Right lobe of liver (tissue), 6 donors: ENCODE results near the gene DTNA. TPM values are rescaled to one million over a fixed set of nuclear protein-coding genes. Genes with fewer than 3 reads are reported as not detected.
A peak's percentile ranks its signal among the peaks of the same experiment; 100 is the strongest.

Experiments
- ATAC-seq, 4 donors: fragments of 200-7000 bp; cut with Tn5 transposase; one replicate each; pipeline ENCODE4 v1.9.1; 2020; ENCODE audit warnings: mild to moderate bottlenecking in 4 of 4, moderate library complexity in 4 of 4
- DNase-seq, 3 donors: peaks; one replicate each; pipeline ENCODE4 v3.0.0-alpha.2; 2020
- H3K27ac ChIP-seq, 3 donors: fragments of 200-600 bp; one replicate each; pipeline ENCODE4 v1.8.0; 2022
- H3K27me3 ChIP-seq, 2 donors: fragments of 200-600 bp; one replicate each; pipeline ENCODE4 v1.8.0; 2022
- H3K36me3 ChIP-seq, 4 donors: fragments of 200-600 bp; sonication (generic) in 1 of 4; one replicate each; pipeline versions ENCODE4 v1.5.1 to v1.8.0; 2017 to 2022; ENCODE audit warnings: control low read depth in 1 of 4
- H3K4me1 ChIP-seq, 4 donors: fragments of 200-600 bp; sonication (generic) in 1 of 4; one replicate each; pipeline versions ENCODE4 v1.5.1 to v1.8.0; 2017 to 2022; ENCODE audit warnings: control low read depth in 1 of 4
- H3K4me3 ChIP-seq, 3 donors: fragments of 200-600 bp; one replicate each; pipeline ENCODE4 v1.8.0; 2022
- H3K9me3 ChIP-seq, 4 donors: fragments of 200-600 bp; sonication (generic) in 1 of 4; one replicate each; pipeline versions ENCODE4 v1.5.1 to v1.8.0; 2017 to 2022; ENCODE audit warnings: control low read depth in 1 of 4
- POLR2A ChIP-seq: fragments of 450-650 bp; IDR thresholded peaks from one replicate; pipeline ENCODE4 v1.6.1; 2017; ENCODE audit warnings: antibody characterized with exemption, mild to moderate bottlenecking
- WGBS: methylation state at CpG from one replicate; pipeline ENCODE4 v1.1.6; 2018; ENCODE audit warnings: low coverage, low lambda C conversion rate; ENCODE audit not compliant: insufficient coverage; ENCODE audit errors: missing lambda C conversion rate; 5-methylcytosine and 5-hydroxymethylcytosine counted together
- intact Hi-C, 2 donors: fragments of 100-400 bp; cut with DNase I; formaldehyde crosslinking; loops; one replicate each; pipeline versions ENCODE4 v1.11.2 to v1.14.1; 2022
- total RNA-seq, 6 experiments: library from RNA; depleted of rRNA in 2 of 6; stranded (reverse); fragments of >200 nt in 2 of 6; fragmentation: NEBNext Ultra II Directional in 3 of 6; extraction: Animal tissue kit (Norgen Biotek cat#: 25700) in 3 of 6; gene quantifications; one replicate each; pipeline versions ENCODE4 v1.1.0 to v1.2.4, GENCODE V29; 2016 to 2023
- TF ChIP-seq, protein P1 (sequence below), 4 donors: fragments of 200-600 bp in 3 of 4; fragments of 450-650 bp in 1 of 4; IDR thresholded peaks; one replicate each; pipeline versions ENCODE4 v1.5.1 to v1.8.0; 2016 to 2022; ENCODE audit warnings: antibody characterized with exemption in 4 of 4, mild to moderate bottlenecking in 2 of 4
- donor health status: DM: no; HTN: yes; CAD: no.
- donor health status: DM: no; HTN: no; CAD: no.
- donor health status: DM: no; HTN: no; CAD: no.
- donor health status: DM: no; HTN: yes; CAD: no.
- donor health status: DM: no; HTN: yes; CAD: no.

The DTNA gene
- total RNA-seq, 6 experiments from 2014 or later, result 0.90 to 29.4 (median 13.7) TPM

DNA sequence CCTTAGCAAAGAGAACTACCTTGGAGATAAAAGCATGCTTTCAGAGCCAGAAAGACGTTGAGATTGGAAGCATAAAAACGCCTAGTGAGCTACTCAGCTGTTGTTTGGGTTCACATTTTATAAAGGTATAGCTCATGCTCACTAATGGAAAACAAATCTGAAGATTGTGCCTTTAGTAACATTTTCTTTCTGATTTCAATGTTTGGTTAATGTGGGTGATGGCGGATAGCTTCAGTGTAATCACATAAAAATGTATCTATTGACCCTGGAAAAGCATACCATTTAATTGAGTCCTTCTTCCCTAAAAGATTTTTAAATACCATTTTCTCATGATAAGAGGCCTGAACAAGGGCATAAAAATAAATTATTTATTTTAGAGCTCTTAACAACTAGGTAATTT, 73.4 kb downstream of the DTNA start:
- no peak for DNase-seq
- no peak for TF ChIP-seq POLR2A
- TF ChIP-seq, protein P1, sequence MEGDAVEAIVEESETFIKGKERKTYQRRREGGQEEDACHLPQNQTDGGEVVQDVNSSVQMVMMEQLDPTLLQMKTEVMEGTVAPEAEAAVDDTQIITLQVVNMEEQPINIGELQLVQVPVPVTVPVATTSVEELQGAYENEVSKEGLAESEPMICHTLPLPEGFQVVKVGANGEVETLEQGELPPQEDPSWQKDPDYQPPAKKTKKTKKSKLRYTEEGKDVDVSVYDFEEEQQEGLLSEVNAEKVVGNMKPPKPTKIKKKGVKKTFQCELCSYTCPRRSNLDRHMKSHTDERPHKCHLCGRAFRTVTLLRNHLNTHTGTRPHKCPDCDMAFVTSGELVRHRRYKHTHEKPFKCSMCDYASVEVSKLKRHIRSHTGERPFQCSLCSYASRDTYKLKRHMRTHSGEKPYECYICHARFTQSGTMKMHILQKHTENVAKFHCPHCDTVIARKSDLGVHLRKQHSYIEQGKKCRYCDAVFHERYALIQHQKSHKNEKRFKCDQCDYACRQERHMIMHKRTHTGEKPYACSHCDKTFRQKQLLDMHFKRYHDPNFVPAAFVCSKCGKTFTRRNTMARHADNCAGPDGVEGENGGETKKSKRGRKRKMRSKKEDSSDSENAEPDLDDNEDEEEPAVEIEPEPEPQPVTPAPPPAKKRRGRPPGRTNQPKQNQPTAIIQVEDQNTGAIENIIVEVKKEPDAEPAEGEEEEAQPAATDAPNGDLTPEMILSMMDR (IDR thresholded peaks at IDR 0.05), result no peak
- no peaks in the 10 kb centered on the region for H3K36me3 ChIP-seq
- 60% methylated on average over 3 of the region's 3 CpGs for WGBS
- no peak for ATAC-seq
- H3K4me1 ChIP-seq, result no peaks in the 10 kb centered on the region
- intact Hi-C loops, result no loop called here
- no peak overlapping the region for H3K27ac ChIP-seq
- H3K27me3 ChIP-seq, result no peaks in the 10 kb centered on the region
- no peak overlapping the region for H3K4me3 ChIP-seq
- no peaks in the 10 kb centered on the region for H3K9me3 ChIP-seq

DNA sequence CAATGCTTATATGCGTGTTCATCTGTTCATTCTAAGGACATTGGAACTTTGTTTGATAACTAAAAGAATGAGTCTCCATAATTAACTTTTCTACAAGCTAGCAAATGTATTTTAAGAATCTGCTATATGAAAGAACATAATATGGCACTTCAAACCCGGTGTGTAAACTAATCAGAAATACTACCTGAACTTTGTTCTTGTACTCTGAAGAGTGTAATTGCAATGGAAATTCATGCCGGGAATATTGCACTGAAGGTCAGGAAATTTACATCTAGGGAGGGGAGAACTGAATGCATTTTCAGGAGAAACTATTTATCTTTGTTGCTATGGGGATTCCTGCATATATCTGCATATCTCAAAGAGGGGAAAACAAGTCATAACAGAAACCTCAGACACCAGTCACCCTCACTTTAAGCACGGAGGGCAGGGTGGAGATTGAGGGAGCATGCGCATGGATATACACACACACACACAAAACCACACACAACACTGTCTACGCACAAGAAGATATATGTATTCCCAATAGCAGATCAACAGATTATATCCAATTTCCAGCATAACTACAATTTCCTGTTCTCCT, 76.2 kb downstream of the DTNA start:
- DNase-seq, result no peak
- Histone ChIP-seq H3K36me3 (no peaks in the 10 kb centered on the region), H3K4me1 (no peaks in the 10 kb centered on the region), H3K27me3 (no peaks in the 10 kb centered on the region), H3K27ac (no peak overlapping the region), H3K4me3 (no peak overlapping the region), H3K9me3 (no peaks in the 10 kb centered on the region)
- no peak for TF ChIP-seq POLR2A
- TF ChIP-seq, protein P1 (IDR thresholded peaks at IDR 0.05), result no peak
- intact Hi-C loops, result no loop called here
- no peak for ATAC-seq
- 53% methylated on average over 6 of the region's 6 CpGs for WGBS

DNA sequence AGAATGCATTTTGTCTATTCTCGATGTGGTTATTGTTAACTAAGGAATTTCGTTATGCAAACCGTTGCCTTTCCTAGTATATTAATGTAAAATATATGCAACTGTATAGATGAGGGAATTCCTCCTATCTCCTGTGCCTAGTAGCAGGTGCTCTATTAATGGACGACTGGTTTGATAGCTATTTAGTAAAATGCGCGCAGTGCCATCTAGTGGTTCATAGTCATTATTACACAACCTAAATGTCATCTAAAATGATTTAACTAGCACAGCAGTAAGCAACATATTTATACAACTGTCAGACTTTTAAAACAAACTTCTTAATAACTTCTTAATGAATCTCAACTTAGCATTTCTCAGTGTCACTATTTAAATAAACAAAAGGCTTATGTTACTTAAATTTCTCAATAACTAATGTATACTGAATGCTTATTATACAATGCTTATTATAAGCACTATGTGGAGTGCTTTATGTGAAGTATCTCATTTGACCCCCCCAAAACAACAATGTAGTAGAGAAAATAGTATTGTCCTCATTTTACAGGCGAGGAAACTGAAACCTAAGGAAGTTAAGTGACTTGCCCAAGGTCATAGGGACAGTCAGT, 77.9 kb downstream of the DTNA start:
- Histone ChIP-seq H3K9me3 (no peaks in the 10 kb centered on the region), H3K4me3 (no peak overlapping the region), H3K36me3 (no peaks in the 10 kb centered on the region), H3K27me3 (no peaks in the 10 kb centered on the region), H3K27ac (no peak overlapping the region), H3K4me1 (no peaks in the 10 kb centered on the region)
- ATAC-seq (peak; percentile 86 to 93 (median 92)), DNase-seq (no peak)
- TF ChIP-seq, protein P1 (IDR thresholded peaks at IDR 0.05), result peak; percentile 72 to 86 (median 77)
- no peak for TF ChIP-seq POLR2A
- WGBS, result 7% methylated on average over 7 of the region's 7 CpGs
- intact Hi-C loops, result no loop called here

- DNase-seq, result no peak
- Histone ChIP-seq H3K27me3 (no peaks in the 10 kb centered on the region), H3K9me3 (no peaks in the 10 kb centered on the region), H3K4me3 (no peak overlapping the region), H3K4me1 (no peaks in the 10 kb centered on the region), H3K36me3 (no peaks in the 10 kb centered on the region), H3K27ac (no peak overlapping the region)
- TF ChIP-seq, protein P1 (IDR thresholded peaks at IDR 0.05), result no peak
- TF ChIP-seq POLR2A, result no peak
- 55% methylated on average over 2 of the region's 2 CpGs for WGBS
- intact Hi-C loops, result no loop called here
- no peak for ATAC-seq
Measured at GRCh38 chr18:34789768-34790344, 79.8 kb downstream of the DTNA start.
